HFF-Myc (cell line): ENCODE measurements around the gene CLTC.

Experiments
- DNase-seq: peaks from one replicate; pipeline ENCODE4 v3.0.0-alpha.2; 2011; ENCODE audit warnings: low read depth; ENCODE audit errors: extremely low read depth
- H3K4me3 ChIP-seq: replicated peaks from 2 replicates; pipeline ENCODE4 v1.5.1; 2011; ENCODE audit warnings: low read depth, mild to moderate bottlenecking, control low read depth, low read length
- TF ChIP-seq, protein P1 (sequence below): IDR thresholded peaks from 2 replicates; pipeline ENCODE4 v1.5.1; 2012; ENCODE audit warnings: mild to moderate bottlenecking, low read depth, low read length, control low read depth; ENCODE audit errors: missing control alignments

CLTC gene

GRCh38 chr17:59632398-59632797 is 12.7 kb downstream of the CLTC start:
- H3K4me3 ChIP-seq = no peak overlapping the region
- TF ChIP-seq, protein P1, sequence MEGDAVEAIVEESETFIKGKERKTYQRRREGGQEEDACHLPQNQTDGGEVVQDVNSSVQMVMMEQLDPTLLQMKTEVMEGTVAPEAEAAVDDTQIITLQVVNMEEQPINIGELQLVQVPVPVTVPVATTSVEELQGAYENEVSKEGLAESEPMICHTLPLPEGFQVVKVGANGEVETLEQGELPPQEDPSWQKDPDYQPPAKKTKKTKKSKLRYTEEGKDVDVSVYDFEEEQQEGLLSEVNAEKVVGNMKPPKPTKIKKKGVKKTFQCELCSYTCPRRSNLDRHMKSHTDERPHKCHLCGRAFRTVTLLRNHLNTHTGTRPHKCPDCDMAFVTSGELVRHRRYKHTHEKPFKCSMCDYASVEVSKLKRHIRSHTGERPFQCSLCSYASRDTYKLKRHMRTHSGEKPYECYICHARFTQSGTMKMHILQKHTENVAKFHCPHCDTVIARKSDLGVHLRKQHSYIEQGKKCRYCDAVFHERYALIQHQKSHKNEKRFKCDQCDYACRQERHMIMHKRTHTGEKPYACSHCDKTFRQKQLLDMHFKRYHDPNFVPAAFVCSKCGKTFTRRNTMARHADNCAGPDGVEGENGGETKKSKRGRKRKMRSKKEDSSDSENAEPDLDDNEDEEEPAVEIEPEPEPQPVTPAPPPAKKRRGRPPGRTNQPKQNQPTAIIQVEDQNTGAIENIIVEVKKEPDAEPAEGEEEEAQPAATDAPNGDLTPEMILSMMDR = no peak
- no peak for DNase-seq

GRCh38 chr17:59633658-59634359 is 14.1 kb downstream of the CLTC start:
- DNase-seq = no peak
- H3K4me3 ChIP-seq = no peak overlapping the region
- TF ChIP-seq, protein P1 = no peak

- H3K4me3 ChIP-seq = no peak overlapping the region
- TF ChIP-seq, protein P1 = no peak
- no peak for DNase-seq
Observed at GRCh38 chr17:59634632-59635541, 15.2 kb downstream of the CLTC start.

- no peak overlapping the region for H3K4me3 ChIP-seq
- TF ChIP-seq, protein P1 = no peak
- no peak for DNase-seq
Observed at GRCh38 chr17:59637611-59638310, 18.1 kb downstream of the CLTC start.

DNA sequence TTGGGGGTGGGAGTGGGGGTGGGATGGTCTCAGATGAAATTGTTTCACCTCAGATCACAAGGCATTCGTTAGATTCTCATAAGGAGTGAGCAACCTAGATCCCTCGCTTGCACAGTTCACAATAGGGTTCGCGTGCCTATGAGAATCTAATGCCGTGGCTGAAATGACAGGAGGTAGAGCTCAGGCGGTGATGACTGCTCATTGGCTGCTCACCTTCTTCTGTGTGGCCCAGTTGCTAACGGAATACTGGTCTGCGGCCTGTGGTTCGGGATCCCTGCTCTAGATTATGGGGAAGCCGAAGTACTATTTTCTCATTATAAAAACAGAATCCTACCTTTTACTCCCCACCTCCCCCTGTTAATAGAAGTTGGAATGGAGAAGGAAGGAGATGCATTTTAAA is 18.9 kb downstream of the CLTC start:
- DNase-seq = no peak

More for the DNA sequence above, 18.9 kb downstream of the CLTC start:
- H3K4me3 ChIP-seq = no peak overlapping the region
- TF ChIP-seq, protein P1 = no peak
